HG02973 (cell line): ENCODE data around the gene HBS1L.

Experiments
- ATAC-seq: cut with Tn5 transposase; IDR thresholded peaks from one replicate; pipeline ENCODE4 v1.9.1; 2021; ENCODE audit warnings: moderate library complexity; ENCODE audit not compliant: unreplicated experiment

HBS1L gene

DNA sequence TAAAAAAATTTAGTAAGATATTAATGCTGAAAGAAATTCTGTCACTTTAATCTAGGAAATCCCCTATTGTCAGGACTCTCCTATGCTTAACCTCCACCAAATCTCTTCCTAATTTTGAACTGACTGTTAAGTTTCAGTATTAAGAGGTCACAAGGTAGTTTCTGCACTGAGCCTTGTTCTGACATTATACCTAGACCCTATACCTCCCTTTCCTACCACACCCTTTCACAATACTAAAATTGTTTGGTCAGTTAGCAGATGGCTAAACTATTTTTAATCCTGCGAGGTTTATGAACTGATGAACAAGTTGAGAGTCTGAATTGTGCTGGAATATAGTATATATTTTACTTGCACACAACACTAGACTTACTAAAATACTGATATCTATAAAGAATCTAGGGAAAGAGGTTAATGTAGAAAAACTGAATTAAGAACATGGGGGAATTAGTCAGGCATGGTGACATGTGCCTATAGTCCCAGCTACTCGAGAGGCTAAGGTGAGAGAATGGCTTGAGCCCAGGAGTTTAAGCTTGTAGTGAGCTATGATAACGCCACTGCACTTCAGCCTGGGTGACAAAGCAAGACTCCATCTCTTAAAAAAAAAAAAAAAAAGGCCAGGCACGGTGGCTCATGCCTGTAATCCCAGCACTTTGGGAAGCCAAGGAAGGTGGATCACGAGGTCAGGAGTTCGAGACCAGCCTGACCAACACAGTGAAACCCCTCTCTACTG lies 51.5 kb downstream of the HBS1L start:
- ATAC-seq: peak; percentile 99

DNA sequence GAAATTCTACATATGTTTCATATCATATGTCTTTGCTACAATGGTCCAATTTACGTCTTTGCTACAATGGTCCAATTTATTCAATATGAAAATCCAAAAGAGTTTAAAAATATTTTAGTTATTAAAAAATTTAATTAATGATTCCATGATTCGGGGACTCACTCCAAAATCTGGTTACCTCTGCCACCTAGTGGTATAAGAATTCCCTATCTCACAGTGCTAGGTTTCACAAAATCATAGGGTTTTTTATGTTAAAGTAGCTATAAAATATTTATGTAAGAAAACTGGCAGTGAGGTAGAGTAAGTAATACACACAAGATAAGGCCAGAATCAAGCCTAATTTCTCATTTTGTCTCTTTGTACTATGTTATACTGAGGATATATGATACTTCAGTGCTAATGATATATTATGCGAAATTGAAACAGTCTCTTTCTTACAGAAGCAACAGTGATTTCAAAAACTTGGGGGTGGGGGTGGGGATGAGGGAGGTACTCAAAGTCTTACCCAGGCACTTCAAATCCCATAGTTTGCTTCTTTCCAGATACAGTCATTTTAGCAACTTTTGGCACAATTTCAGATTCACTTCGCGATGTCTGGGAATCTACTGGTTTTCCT lies 52.3 kb downstream of the HBS1L start:
- ATAC-seq: no peak

DNA sequence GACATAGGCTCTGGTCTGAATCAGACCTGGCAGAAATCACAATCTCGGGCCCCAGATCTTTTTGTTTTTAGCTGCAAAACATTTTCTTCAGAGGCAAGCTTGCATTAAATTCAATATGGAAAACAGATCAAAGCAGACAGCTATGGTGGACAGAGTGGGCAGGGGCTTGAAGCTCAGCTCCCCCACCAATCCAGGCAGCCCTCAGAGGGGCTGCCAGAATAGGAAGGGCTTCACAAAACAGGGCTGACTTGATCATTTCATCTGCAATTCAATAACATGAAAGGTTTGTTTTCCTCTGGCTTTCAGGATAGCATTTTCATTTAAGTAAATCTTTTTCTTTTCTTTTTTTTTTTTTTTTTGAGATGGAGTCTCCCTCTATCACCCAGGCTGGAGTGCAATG lies 55.5 kb downstream of the HBS1L start:
- ATAC-seq: no peak

DNA sequence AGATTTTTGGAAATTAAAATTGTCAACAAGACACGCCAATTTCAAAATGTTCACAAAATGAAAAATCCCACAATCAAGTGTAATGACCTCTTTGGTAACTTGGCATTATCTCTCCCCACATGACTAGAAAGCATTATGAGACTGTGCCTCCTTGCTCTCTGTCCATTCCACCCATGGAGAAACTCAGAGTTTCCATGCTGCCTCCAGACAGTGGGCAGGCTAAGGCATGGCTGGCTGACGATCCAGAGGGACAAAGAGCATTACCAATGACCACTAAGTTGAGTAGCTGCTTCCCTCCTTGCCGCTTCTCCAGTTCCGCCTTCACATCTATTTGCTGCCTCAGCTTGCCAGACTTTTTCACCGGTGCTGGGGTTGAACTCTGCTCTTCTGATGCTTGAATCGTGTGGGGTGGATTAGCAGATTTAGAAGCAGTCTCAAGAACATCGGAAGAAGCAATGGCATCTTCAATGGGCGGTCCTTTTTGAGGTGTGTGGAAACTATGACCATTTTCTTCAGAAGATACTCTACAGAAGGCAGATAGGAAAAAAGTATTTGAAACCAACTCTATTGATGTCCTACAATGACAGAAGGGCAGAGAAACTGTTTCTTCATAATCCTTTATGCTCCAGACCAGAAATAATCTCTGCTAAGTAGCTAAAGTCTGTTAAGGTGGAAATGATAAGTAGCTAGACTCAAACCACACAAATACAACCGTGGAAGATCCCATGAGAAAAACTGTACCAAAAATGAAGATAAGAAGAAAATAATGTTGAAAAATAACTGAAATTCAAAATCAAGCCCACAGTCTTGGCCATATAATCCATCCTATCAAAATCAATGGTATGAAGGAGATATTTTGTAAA lies 57.3 kb downstream of the HBS1L start:
- no peak for ATAC-seq

DNA sequence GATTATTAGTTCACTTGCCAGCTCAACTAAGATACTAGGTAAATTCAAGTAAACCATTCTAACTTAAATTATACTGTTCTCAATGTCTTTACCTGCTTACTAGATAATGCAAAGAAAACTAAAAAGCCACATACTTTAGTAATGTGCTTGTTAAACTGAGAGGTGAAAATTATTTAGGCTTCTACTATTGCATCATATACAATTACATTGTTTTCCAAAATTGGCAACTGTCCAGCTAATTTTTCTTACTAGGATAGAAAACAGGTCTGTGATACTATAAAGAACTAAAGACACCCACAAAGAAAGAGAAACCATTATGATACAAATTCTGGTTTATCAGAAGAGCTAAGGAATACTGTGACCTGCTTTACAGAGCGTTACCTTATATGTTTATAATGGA lies 59.1 kb downstream of the HBS1L start:
- ATAC-seq: no peak

DNA sequence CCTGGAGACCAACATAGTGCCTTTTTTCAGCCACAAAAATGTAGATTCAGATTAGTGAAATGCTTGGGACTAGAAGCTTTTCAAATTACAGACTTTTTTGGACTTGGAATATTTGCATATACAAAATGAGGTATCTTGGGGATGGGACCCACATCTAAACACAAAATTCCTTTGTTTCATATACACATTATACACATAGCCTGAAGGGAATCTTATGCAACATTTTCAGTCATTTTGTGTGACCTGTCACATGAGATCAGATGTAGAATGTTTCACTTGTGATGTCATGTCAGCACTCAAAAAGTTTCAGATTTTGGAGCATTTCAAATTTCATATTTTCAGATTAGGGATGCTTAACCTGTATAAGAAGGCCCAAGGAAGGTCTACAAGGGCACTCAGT lies 60.2 kb downstream of the HBS1L start:
- no peak for ATAC-seq

DNA sequence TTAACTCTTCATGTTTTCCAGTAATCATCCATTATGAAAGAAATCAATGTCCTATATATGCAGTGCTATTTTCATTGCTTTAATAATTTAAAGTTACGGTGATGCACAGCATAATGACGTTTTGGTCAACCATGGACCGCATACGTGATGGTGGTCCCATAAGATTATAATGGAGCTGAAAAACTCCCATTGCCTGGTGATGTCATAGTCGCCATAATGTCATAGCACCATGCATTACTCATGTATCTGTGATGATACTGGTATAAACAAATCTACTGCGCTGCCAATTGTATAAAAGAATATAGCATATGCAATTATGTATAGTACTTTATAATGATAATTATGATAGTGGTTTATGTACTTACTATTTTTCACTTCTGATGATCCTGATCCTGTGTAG lies 62.5 kb downstream of the HBS1L start:
- ATAC-seq: no peak

DNA sequence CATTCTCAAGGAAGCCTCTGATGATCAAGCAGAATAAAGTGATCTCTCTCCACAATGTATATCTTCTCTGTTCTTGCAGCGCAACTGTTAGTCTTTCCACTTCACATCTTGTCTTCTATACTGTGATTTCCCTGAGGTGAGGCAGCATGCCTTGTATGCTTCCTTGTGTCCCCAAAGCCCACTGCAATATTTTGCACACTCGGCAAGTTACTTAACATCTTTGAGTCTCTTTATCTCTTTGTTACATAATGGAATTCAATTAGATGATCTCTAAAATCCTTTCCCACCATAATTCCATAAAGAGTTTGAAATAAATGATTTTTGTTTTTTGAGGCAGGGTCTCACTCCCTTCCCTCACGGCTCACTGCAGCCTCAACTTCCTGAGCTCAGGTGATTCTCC lies 64.4 kb downstream of the HBS1L start:
- ATAC-seq: no peak

DNA sequence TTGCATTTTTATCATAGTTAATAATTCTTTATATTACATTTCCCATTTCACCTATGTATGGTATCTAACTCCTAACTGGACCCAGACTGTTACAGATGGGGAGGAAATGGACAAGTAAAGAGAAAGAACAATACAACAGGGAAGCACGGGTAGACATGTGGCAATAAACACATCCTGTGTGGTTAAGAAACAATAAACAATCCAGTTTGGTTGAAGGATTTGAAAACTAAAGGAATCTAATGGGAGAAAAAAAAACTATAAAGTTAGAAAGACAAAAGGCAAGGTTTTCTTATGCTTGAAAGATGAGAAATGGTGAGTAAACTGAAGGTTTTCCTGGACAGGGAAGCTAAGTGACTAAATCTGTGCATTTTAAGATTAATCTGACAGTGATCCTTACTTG lies 69.8 kb downstream of the HBS1L start:
- no peak for ATAC-seq

DNA sequence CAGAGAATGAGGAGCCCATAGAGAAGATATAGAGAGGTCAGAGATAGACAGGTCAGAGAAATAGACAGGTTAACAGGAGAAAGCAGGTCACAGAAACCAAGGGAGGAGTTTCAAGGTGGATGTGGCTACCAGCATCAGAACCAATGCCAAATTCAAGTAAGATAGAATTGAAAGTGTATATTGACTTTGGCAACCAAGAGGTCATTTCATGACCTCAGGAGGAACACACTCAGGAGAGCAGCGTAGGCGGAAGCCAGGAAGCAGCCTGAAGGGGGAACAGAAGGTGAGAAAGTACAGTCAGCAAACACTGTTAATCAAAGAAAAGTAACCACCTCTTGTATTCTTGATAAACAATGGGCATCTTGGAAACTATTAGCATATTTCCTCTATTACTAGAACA lies 70.8 kb downstream of the HBS1L start:
- no peak for ATAC-seq

DNA sequence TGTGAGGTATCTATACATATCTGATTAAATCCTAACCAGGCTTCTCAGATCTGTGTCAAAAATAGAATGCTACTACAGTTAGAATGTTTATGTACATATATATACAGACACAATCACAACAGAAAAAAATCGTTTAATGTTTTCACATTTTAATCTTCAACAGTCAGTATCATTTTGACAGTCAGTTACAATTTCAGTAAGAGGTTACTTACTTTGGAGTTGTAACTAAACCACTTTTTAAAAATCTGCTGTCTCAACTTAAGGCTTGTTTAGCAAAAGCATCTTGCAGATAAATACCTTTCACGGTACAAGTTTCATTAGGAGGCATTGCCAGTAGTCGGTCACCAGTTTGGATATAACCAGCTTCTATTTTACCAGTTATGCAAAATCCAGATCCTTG lies 72.5 kb downstream of the HBS1L start:
- no peak for ATAC-seq

DNA sequence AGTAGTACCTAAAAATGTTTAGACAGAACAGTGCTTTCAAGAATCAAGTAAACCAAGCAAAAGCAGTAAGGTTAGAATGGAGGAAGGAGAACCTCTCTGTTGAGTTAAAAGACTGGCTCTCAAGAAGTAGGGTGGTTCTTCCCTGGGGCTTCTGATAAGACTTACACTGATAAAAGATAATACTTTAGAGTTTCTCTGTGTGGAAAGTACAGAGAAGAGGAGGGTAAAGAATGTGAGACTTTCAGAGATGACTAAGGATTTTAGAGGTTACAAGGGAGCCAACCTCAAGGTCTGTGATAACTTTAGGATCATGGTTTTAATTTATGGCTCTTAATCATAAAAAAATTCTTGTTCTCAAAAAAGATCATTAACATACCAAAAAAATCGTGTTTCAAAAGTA lies 73.8 kb downstream of the HBS1L start:
- ATAC-seq: no peak

DNA sequence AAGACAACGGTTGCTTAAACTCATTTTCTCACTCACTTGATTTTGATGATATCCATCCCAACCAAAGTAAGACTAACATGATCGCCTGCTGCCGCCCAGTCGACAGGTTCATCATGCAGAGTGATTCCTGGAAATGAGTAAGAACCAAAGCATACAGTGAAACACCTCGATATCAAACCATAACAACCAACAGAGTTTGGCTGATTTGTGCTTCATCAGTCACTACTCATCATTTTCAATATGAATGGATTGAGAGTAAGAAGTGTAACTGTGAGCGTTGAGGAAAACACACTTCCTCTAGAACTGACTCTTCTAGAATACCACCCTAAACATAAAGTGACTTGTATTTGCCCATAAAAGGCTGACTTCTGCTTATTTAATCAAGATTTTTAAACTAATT lies 75.5 kb downstream of the HBS1L start:
- ATAC-seq: peak; percentile 96

DNA sequence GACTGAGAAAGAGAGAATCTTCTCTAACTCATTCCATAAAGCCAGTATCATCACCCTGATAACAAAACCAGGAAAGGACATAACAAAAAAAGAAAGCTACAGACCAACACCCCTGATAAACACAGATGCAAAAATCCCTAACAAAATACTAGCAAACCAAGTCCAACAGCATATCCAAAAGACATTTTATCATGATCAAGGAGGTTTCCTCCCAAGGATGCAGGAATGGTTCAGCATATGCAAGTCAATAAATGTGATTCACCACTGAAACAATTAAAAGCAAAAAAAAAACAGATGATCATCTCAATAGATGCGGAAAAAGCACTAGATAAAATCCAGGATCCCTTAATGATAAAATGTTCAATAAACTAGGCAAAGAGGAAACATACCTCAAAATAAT lies 80.3 kb downstream of the HBS1L start:
- ATAC-seq: no peak

DNA sequence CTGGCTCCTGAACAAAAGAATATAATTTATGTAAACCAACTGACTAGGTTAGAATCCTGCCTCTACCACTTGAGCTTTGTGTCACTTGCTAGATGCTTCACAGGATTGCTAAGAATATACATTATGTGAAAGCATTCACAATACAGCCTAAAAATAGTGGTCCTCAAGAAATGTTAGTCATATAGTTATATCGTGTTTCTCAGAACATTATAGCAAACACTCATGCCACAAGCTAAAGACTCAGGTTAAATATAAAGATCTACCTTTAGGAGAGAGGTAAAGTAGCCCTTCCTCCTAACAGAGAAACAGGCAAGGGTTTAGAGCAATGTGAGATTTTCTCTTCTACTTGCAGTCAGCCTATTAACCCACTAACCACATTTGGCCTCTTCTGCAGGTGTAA lies 86.9 kb downstream of the HBS1L start:
- no peak for ATAC-seq

DNA sequence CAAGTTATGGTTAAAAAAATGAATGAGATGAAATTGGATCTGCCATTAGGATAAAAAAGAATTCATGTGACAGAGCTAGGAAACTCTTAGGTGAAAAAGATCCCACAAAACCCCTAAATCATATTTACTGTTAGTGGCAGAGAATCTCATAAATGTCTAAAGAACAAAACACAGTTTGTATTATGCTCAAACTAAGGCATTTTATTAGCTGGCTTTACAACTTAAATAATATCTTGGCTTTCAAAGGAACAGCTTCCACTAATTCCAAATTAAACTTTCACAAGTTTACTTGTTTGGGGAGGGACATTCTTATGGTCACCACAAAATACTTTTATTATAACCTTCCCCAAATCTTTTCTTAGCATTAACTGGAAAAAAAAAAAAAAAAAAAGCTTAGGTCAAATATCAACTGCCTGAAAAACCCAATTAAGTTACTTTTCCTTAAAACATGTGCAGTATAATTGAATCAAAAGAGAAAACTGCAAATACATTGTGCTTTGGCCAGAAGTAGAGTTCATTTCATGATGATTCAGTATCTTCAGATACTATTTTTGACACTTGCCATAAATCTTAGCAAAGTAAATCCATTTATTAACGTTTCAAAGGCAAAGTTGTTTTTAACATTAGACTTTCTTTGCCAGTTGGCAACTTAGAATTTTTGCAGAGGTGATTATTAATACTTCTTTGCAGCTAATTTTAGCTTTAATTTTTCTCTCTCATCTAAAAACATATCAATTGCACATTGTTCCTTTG lies 90.0 kb downstream of the HBS1L start:
- ATAC-seq: no peak

DNA sequence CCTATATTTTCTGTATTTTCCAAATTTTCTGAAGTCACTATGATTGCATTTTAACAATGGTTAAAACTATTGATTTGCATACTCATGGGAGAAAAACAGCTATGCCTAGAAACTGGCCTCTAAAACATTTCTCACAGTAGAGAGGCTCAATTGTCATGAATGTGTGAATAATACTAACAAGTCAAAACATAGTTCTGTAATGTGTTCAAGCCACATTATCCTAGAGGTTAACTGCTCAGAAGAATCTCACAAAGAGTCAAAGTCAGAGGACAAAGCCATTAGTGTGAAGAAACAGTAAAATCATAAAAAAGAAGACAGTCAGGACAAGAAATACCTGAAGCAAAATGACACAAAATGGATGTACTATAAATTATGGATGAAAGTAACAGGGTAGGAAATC lies 92.2 kb downstream of the HBS1L start:
- ATAC-seq: no peak

DNA sequence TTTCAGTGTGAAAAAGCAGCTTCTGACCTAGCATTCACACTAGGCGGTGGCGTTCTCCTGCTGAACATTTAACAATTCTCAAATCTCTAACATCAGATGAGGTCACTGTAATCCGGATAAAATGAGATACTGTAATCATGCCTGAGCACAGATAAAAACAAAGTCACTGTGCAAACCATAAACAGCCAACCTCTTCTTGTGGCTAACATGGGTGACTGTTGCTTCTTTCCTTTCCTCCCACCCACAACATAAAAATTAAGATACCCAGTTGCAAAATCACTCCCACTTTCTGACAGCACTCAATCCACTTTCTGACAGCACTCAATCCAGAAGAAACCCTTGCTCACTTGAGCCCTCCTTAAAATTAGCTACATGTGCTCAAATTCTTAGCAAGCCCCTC lies 93.3 kb downstream of the HBS1L start:
- no peak for ATAC-seq

DNA sequence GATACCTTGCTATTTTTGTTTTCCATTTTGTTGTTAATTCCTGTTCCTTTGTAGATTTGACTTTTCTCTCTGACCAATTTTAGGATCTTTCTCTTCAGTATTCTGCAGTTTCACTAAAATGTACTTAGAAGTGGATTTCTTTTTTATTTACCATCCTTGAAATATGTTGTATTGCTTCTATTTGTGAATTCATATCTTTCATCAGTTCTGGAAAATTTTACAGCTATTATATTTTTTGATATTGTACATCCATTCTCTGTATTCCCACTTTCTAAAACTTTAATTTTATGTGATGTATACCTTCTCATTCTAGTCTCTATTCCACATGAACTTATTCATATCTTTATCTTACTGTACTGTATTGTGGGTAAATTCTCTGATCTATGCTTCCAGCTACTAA lies 95.0 kb downstream of the HBS1L start:
- ATAC-seq: no peak

DNA sequence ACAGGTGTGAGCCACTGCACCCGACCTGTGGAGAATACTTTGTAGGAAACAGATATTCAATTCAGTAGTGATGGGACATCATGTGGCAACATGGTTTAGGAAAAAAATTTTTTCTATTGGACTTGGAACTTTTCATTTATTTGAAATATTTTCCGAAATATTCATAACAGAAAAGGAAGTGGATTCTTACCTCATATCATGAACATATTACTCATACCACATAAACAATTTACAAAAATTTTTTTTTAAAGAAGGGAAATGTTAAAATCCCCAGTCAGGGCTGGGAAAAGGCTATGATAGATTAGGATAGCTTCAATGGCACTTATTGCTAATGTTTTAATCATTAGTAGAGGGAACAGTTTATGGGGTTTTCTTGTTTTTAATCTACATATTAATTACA lies 97.9 kb downstream of the HBS1L start:
- ATAC-seq: no peak

DNA sequence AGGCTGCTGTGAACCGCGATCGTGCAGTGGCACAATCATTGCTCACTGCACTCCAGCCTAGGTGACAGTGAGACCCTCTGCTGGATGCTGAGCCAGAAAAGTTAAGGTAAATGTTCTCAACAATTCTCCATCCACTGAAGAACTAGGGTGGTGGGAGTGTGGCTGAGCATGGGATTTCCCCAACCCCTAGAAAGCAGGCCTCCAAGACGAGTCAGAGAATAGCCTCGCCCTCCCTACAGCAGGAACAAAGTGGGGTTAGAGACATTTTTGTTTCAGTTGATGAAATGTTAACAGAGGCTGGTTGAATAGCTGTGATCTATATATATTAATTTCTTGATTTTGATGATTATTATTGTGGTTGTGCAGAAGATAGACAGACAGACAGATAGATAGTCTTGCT lies 98.6 kb downstream of the HBS1L start:
- ATAC-seq: no peak
